Natural killer cell (primary cell): ENCODE results near the gene MRPS18C. TPM values are rescaled to one million over a fixed set of nuclear protein-coding genes. Genes with fewer than 3 reads are reported as not detected.

Experiments
- ATAC-seq, 3 donors: fragments of 150-1000 bp in 2 of 3; fragments of 200-7000 bp in 1 of 3; cut with Tn5 transposase; 1 replicate in 1 of 3; 2 replicates in 2 of 3; pipeline ENCODE4 v1.10.0; 2021; ENCODE audit warnings: mild to moderate bottlenecking in 2 of 3, moderate library complexity in 2 of 3
- DNase-seq, 2 donors: peaks; one replicate each; pipeline versions ENCODE4 v3.0.0 to v3.0.0-alpha.2; 2013 to 2021; ENCODE audit warnings: mixed read lengths in 1 of 2
- H3K27ac ChIP-seq: one replicate; pipeline ENCODE4 v1.5.1; 2013; ENCODE audit warnings: mild to moderate bottlenecking, low read length
- H3K27me3 ChIP-seq: one replicate; pipeline ENCODE4 v1.6.1; 2013; ENCODE audit warnings: low read length; ENCODE audit not compliant: control insufficient read depth, insufficient read depth
- H3K36me3 ChIP-seq: one replicate; pipeline ENCODE4 v1.6.1; 2013; ENCODE audit warnings: low read length; ENCODE audit not compliant: control insufficient read depth, insufficient read depth
- H3K4me1 ChIP-seq: one replicate; pipeline ENCODE4 v1.6.1; 2013; ENCODE audit warnings: low read length; ENCODE audit not compliant: control insufficient read depth, insufficient read depth
- H3K4me3 ChIP-seq: one replicate; pipeline ENCODE4 v1.5.1; 2013; ENCODE audit warnings: low read length
- H3K9me3 ChIP-seq: one replicate; pipeline ENCODE4 v1.6.1; 2013; ENCODE audit warnings: low read length; ENCODE audit not compliant: control insufficient read depth, insufficient read depth
- H3K27ac Mint-ChIP-seq, 2 donors: one replicate each; pipeline ENCODE4 v1.8.0; 2022; ENCODE audit warnings: mild to moderate bottlenecking in 2 of 2, mixed read lengths in 2 of 2, moderate library complexity in 1 of 2
- H3K27me3 Mint-ChIP-seq, 2 donors: one replicate each; pipeline ENCODE4 v1.8.0; 2022; ENCODE audit warnings: low read depth in 2 of 2, mixed read lengths in 2 of 2
- H3K36me3 Mint-ChIP-seq: one replicate; pipeline ENCODE4 v1.8.0; 2022; ENCODE audit warnings: mixed read lengths
- H3K4me1 Mint-ChIP-seq, 2 donors: one replicate each; pipeline ENCODE4 v1.8.0; 2022; ENCODE audit warnings: mixed read lengths in 2 of 2
- H3K4me3 Mint-ChIP-seq: one replicate; pipeline ENCODE4 v1.8.0; 2022; ENCODE audit warnings: mild to moderate bottlenecking, moderate library complexity, mixed read lengths
- H3K9me3 Mint-ChIP-seq, 2 donors: one replicate each; pipeline ENCODE4 v1.8.0; 2022; ENCODE audit warnings: mixed read lengths in 2 of 2
- CTCF ChIP-seq: fragments of 200-600 bp; IDR thresholded peaks from one replicate; pipeline ENCODE4 v1.8.0; 2022; ENCODE audit warnings: antibody characterized with exemption
- WGBS: methylation state at CpG from one replicate; pipeline ENCODE4 v1.1.7; 2013; ENCODE audit warnings: missing lambda C conversion rate; ENCODE audit not compliant: insufficient coverage; 5-methylcytosine and 5-hydroxymethylcytosine counted together
- intact Hi-C: fragments of 100-400 bp; cut with micrococcal nuclease; formaldehyde crosslinking; loops from one replicate; pipeline ENCODE4 v1.14.2; 2022
- total RNA-seq, 4 donors: library from RNA; stranded (reverse); fragments of 120-200 nt in 1 of 4; gene quantifications; one replicate each; pipeline versions ENCODE4 v1.2.3 to v1.2.4, GENCODE V29; 2013 to 2022

The MRPS18C gene
- total RNA-seq, 3 donors from 2014 or later (not counting 1 experiment from before 2014, with no cell fraction given) = 14.4 to 26.0 (median 18.1) TPM

- Histone ChIP-seq H3K4me1 (peaks cover 2% of the 10 kb centered on the region), H3K4me3 (no peak overlapping the region), H3K27me3 (no peaks in the 10 kb centered on the region), H3K9me3 (no peaks in the 10 kb centered on the region), H3K27ac (no peak overlapping the region), H3K36me3 (peaks cover 31% of the 10 kb centered on the region)
- intact Hi-C loops = no loop called here
- Mint-ChIP-seq H3K27me3 (no peaks in the 10 kb centered on the region), H3K4me1 (peaks cover 5 to 12% of the 10 kb centered on the region in 2 donors), H3K36me3 (no peaks in the 10 kb centered on the region), H3K27ac (peak overlapping the region in 1 of 2 donors; percentile 9), H3K4me3 (no peak overlapping the region), H3K9me3 (no peaks in the 10 kb centered on the region)
- WGBS = 80% methylated on average over 1 of the region's 2 CpGs
- DNase-seq (no peak), ATAC-seq (no peak)
- TF ChIP-seq CTCF = no peak
Measured at GRCh38 chr4:83449009-83449408, 6.8 kb upstream of the MRPS18C start.

- Mint-ChIP-seq H3K4me1 (peaks cover 39% of the 10 kb centered on the region in 2 donors), H3K27me3 (no peaks in the 10 kb centered on the region), H3K27ac (peak overlapping the region; percentile 97 to 100)
Measured at GRCh38 chr4:83454686-83455085, 1.2 kb upstream of the MRPS18C start.

GRCh38 chr4:83456184-83456501 is 285 bp downstream of the MRPS18C start:
- H3K4me1 ChIP-seq = peaks cover 9% of the 10 kb centered on the region
- Mint-ChIP-seq H3K4me1 (peaks cover 35 to 39% of the 10 kb centered on the region in 2 donors), H3K9me3 (no peaks in the 10 kb centered on the region), H3K4me3 (peak overlapping the region; percentile 100), H3K27ac (peak overlapping the region; percentile 97 to 100), H3K27me3 (no peaks in the 10 kb centered on the region), H3K36me3 (peaks cover 6% of the 10 kb centered on the region)
- no peaks in the 10 kb centered on the region for H3K9me3 ChIP-seq
- 0% methylated on average over 6 of the region's 7 CpGs for WGBS
- no peak for TF ChIP-seq CTCF
- DNase-seq (no peak), ATAC-seq (no peak)
- no peaks in the 10 kb centered on the region for H3K27me3 ChIP-seq
- H3K4me3 ChIP-seq = peak overlapping the region; percentile 78
- H3K36me3 ChIP-seq = peaks cover 36% of the 10 kb centered on the region
- peak overlapping the region; percentile 94 for H3K27ac ChIP-seq
- intact Hi-C loops = loop anchor here (5.0 to 10.0 kb wide), 4 partner anchors 241 to 1084 kb away; partner anchors contain the start of genes HNRNPD and LIN54

More at GRCh38 chr4:83454686-83455085, 1.2 kb upstream of the MRPS18C start:
- no peak for TF ChIP-seq CTCF
- intact Hi-C loops = loop anchor here (1.0 to 10.0 kb wide), 7 partner anchors 31 to 1082 kb away; partner anchors contain the start of genes ABRAXAS1, COQ2, HNRNPD and LIN54
- Histone ChIP-seq H3K27ac (peak overlapping the region; percentile 94), H3K9me3 (no peaks in the 10 kb centered on the region), H3K4me1 (peaks cover 9% of the 10 kb centered on the region), H3K36me3 (peaks cover 28% of the 10 kb centered on the region), H3K4me3 (peak overlapping the region; percentile 78), H3K27me3 (no peaks in the 10 kb centered on the region)
- no peaks in the 10 kb centered on the region for H3K9me3 Mint-ChIP-seq
- WGBS = 29% methylated on average over 6 of the region's 6 CpGs
- ATAC-seq (no peak), DNase-seq (peak in 1 of 2 donors; percentile 43)
- H3K4me3 Mint-ChIP-seq = peak overlapping the region; percentile 100
- H3K36me3 Mint-ChIP-seq = peaks cover 6% of the 10 kb centered on the region

GRCh38 chr4:83473423-83473822 is 17.6 kb downstream of the MRPS18C start:
- DNase-seq (no peak), ATAC-seq (no peak)
- Histone ChIP-seq H3K27ac (no peak overlapping the region), H3K9me3 (no peaks in the 10 kb centered on the region), H3K4me3 (no peak overlapping the region), H3K27me3 (no peaks in the 10 kb centered on the region), H3K36me3 (peaks cover 23% of the 10 kb centered on the region), H3K4me1 (peaks cover 11% of the 10 kb centered on the region)
- no peaks in the 10 kb centered on the region for H3K27me3 Mint-ChIP-seq
- H3K27ac Mint-ChIP-seq = no peak overlapping the region
- no peaks in the 10 kb centered on the region for H3K9me3 Mint-ChIP-seq
- 95% methylated on average over 2 of the region's 4 CpGs for WGBS
- peaks cover 11 to 19% of the 10 kb centered on the region in 2 donors for H3K4me1 Mint-ChIP-seq
- H3K4me3 Mint-ChIP-seq = no peak overlapping the region
- no peaks in the 10 kb centered on the region for H3K36me3 Mint-ChIP-seq
- intact Hi-C loops = no loop called here
- no peak for TF ChIP-seq CTCF
